Progenitor cell of endocrine pancreas (in vitro differentiated cells): ENCODE measurements around the gene EYS. TPM values are rescaled to one million over a fixed set of nuclear protein-coding genes. Genes with fewer than 3 reads are reported as not detected.

Experiments used
- DNase-seq: peaks from one replicate; pipeline ENCODE4 v3.0.0; 2021; ENCODE audit warnings: low spot score; ENCODE audit not compliant: unreplicated experiment
- H3K27ac Mint-ChIP-seq: 2 replicates; pipeline ENCODE4 v1.8.0; 2021; ENCODE audit warnings: mild to moderate bottlenecking, moderate library complexity, mixed read lengths
- H3K27me3 Mint-ChIP-seq: 2 replicates; pipeline ENCODE4 v1.8.0; 2021; ENCODE audit warnings: mixed read lengths
- H3K36me3 Mint-ChIP-seq: 2 replicates; pipeline ENCODE4 v1.8.0; 2022; ENCODE audit warnings: mixed read lengths; ENCODE audit not compliant: insufficient read depth
- H3K4me1 Mint-ChIP-seq: 2 replicates; pipeline ENCODE4 v1.8.0; 2021; ENCODE audit warnings: low read depth, mixed read lengths
- H3K4me3 Mint-ChIP-seq: 2 replicates; pipeline ENCODE4 v1.8.0; 2021; ENCODE audit warnings: low read depth, mild to moderate bottlenecking, moderate library complexity, mixed read lengths
- H3K9me3 Mint-ChIP-seq: 2 replicates; pipeline ENCODE4 v1.8.0; 2021; ENCODE audit warnings: low read depth, mixed read lengths
- CTCF ChIP-seq: fragments of 200-600 bp; sonication (generic); IDR thresholded peaks from one replicate; pipeline ENCODE4 v1.5.0; 2021; ENCODE audit warnings: antibody characterized with exemption, mild to moderate bottlenecking; ENCODE audit not compliant: unreplicated experiment
- total RNA-seq: library from RNA; stranded (reverse); gene quantifications from 2 replicates; pipeline ENCODE4 v1.2.1, GENCODE V29; 2021

Gene EYS
- total RNA-seq, 1 donor from 2014 or later: 0.46 TPM

GRCh38 chr6:64733433-64733832, 973.6 kb downstream of the EYS start:
- TF ChIP-seq CTCF: no peak
- H3K36me3 Mint-ChIP-seq: no peaks in the 10 kb centered on the region
- H3K27ac Mint-ChIP-seq: no peak overlapping the region
- DNase-seq: no peak
- no peak overlapping the region for H3K4me3 Mint-ChIP-seq
- H3K27me3 Mint-ChIP-seq: no peaks in the 10 kb centered on the region
- H3K9me3 Mint-ChIP-seq: no peaks in the 10 kb centered on the region
- no peaks in the 10 kb centered on the region for H3K4me1 Mint-ChIP-seq

- Mint-ChIP-seq H3K36me3 (no peaks in the 10 kb centered on the region), H3K4me3 (no peak overlapping the region)
- no peak for DNase-seq
Observed at GRCh38 chr6:64732888-64733287, 974.1 kb downstream of the EYS start.

GRCh38 chr6:64729522-64729921, 977.5 kb downstream of the EYS start:
- Mint-ChIP-seq H3K9me3 (no peaks in the 10 kb centered on the region), H3K27me3 (no peaks in the 10 kb centered on the region), H3K4me1 (no peaks in the 10 kb centered on the region), H3K27ac (no peak overlapping the region), H3K4me3 (no peak overlapping the region), H3K36me3 (no peaks in the 10 kb centered on the region)
- no peak for DNase-seq
- TF ChIP-seq CTCF: no peak

More at GRCh38 chr6:64732888-64733287, 974.1 kb downstream of the EYS start:
- Mint-ChIP-seq H3K4me1 (no peaks in the 10 kb centered on the region), H3K9me3 (no peaks in the 10 kb centered on the region), H3K27ac (no peak overlapping the region), H3K27me3 (no peaks in the 10 kb centered on the region)
- TF ChIP-seq CTCF: no peak

- no peak for TF ChIP-seq CTCF
Observed at GRCh38 chr6:64727075-64727474, 980.0 kb downstream of the EYS start.

GRCh38 chr6:64724091-64724490, 982.9 kb downstream of the EYS start:
- no peaks in the 10 kb centered on the region for H3K27me3 Mint-ChIP-seq
- DNase-seq: no peak
- TF ChIP-seq CTCF: no peak
- H3K4me1 Mint-ChIP-seq: peaks cover 2% of the 10 kb centered on the region
- no peaks in the 10 kb centered on the region for H3K9me3 Mint-ChIP-seq
- no peaks in the 10 kb centered on the region for H3K36me3 Mint-ChIP-seq
- H3K27ac Mint-ChIP-seq: no peak overlapping the region
- no peak overlapping the region for H3K4me3 Mint-ChIP-seq

More at GRCh38 chr6:64727075-64727474, 980.0 kb downstream of the EYS start:
- Mint-ChIP-seq H3K9me3 (no peaks in the 10 kb centered on the region), H3K36me3 (no peaks in the 10 kb centered on the region), H3K27me3 (no peaks in the 10 kb centered on the region), H3K4me1 (no peaks in the 10 kb centered on the region), H3K4me3 (no peak overlapping the region), H3K27ac (no peak overlapping the region)
- no peak for DNase-seq
